Osteoblast (primary cell): ENCODE results near the gene LENG8. TPM values are rescaled to one million over a fixed set of nuclear protein-coding genes. Genes with fewer than 3 reads are reported as not detected.
A peak's percentile ranks its signal among the peaks of the same experiment; 100 is the strongest.

ENCODE experiments used
- DNase-seq: peaks from one replicate; pipeline ENCODE4 v3.0.0; 2011; ENCODE audit warnings: low spot score, mixed read lengths; ENCODE audit not compliant: insufficient read length; ENCODE audit errors: missing footprints
- H2AFZ ChIP-seq: 2 replicates; pipeline ENCODE4 v1.6.0; 2011; ENCODE audit warnings: mild to moderate bottlenecking, low read length
- H3K27ac ChIP-seq: 2 replicates; pipeline ENCODE4 v1.5.1; 2011; ENCODE audit warnings: mild to moderate bottlenecking, low read depth, low read length, moderate library complexity
- H3K27me3 ChIP-seq: 2 replicates; pipeline ENCODE4 v1.6.0; 2012; ENCODE audit warnings: mild to moderate bottlenecking, control low read depth, inconsistent platforms, low read length, moderate library complexity; ENCODE audit not compliant: insufficient read depth
- H3K36me3 ChIP-seq: 2 replicates; pipeline ENCODE4 v1.5.1; 2011; ENCODE audit warnings: mild to moderate bottlenecking, low read length, control low read depth, moderate library complexity; ENCODE audit not compliant: insufficient read depth
- H3K4me1 ChIP-seq: 2 replicates; pipeline ENCODE4 v1.5.1; 2011; ENCODE audit warnings: mild to moderate bottlenecking, low read length, control low read depth, moderate library complexity; ENCODE audit not compliant: insufficient read depth
- H3K4me2 ChIP-seq: 2 replicates; pipeline ENCODE4 v1.6.0; 2011; ENCODE audit warnings: mild to moderate bottlenecking, low read length; ENCODE audit not compliant: insufficient read depth
- H3K4me3 ChIP-seq: fragments of 200-600 bp; sonication (generic); 3 replicates; pipeline ENCODE4 v1.5.1; 2012; ENCODE audit warnings: mild to moderate bottlenecking, low read length, inconsistent platforms; ENCODE audit not compliant: insufficient read depth
- H3K79me2 ChIP-seq: 2 replicates; pipeline ENCODE4 v1.6.0; 2012; ENCODE audit warnings: mild to moderate bottlenecking, low read length, control low read depth, inconsistent platforms; ENCODE audit not compliant: insufficient read depth
- H3K9me3 ChIP-seq: 2 replicates; pipeline ENCODE4 v1.5.1; 2011; ENCODE audit warnings: low read depth, low read length, control low read depth
- H4K20me1 ChIP-seq: 2 replicates; pipeline ENCODE4 v1.6.0; 2012; ENCODE audit warnings: mild to moderate bottlenecking, low read length, control low read depth; ENCODE audit not compliant: insufficient read depth
- CTCF ChIP-seq: IDR thresholded peaks from 2 replicates; pipeline ENCODE4 v1.5.1; 2011; ENCODE audit warnings: mild to moderate bottlenecking, low read depth, low read length, moderate library complexity; ENCODE audit errors: extremely low read depth
- total RNA-seq: library from RNA; depleted of rRNA; stranded (reverse); fragments of >200 nt; gene quantifications from 2 replicates; pipeline ENCODE4 v1.2.3, GENCODE V29; 2012

Gene LENG8
- total RNA-seq, 1 donor, result 42.3 TPM

GRCh38 chr19:54462047-54462654, 13.2 kb downstream of the LENG8 start:
- peaks cover 47% of the 10 kb centered on the region for H3K36me3 ChIP-seq
- peaks cover 33% of the 10 kb centered on the region for H4K20me1 ChIP-seq
- peaks cover 45% of the 10 kb centered on the region for H3K79me2 ChIP-seq
- no peak for TF ChIP-seq CTCF
- H3K4me2 ChIP-seq, result peak overlapping the region; percentile 87
- H2AFZ ChIP-seq, result no peak overlapping the region
- DNase-seq, result peak; percentile 77
- peaks cover 23% of the 10 kb centered on the region for H3K4me1 ChIP-seq
- no peaks in the 10 kb centered on the region for H3K27me3 ChIP-seq
- H3K9me3 ChIP-seq, result no peaks in the 10 kb centered on the region
- H3K4me3 ChIP-seq, result peak overlapping the region; percentile 76
- peak overlapping the region; percentile 83 for H3K27ac ChIP-seq

- no peaks in the 10 kb centered on the region for H3K27me3 ChIP-seq
- no peak overlapping the region for H2AFZ ChIP-seq
- H3K4me1 ChIP-seq, result peaks cover 23% of the 10 kb centered on the region
- DNase-seq, result peak; percentile 93
- TF ChIP-seq CTCF, result peak; percentile 18
- peak overlapping the region; percentile 83 for H3K27ac ChIP-seq
- peaks cover 30% of the 10 kb centered on the region for H4K20me1 ChIP-seq
- peak overlapping the region; percentile 76 for H3K4me3 ChIP-seq
- no peaks in the 10 kb centered on the region for H3K9me3 ChIP-seq
- H3K79me2 ChIP-seq, result peaks cover 41% of the 10 kb centered on the region
- peak overlapping the region; percentile 87 for H3K4me2 ChIP-seq
- H3K36me3 ChIP-seq, result peaks cover 39% of the 10 kb centered on the region
Measured at GRCh38 chr19:54462655-54463530, 13.9 kb downstream of the LENG8 start.

GRCh38 chr19:54463531-54464043, 14.6 kb downstream of the LENG8 start, which contains the start of gene LENG9:
TSS of gene LENG9 (minus strand) at chr19:54463778. CDS start at chr19:54463526, 252 bp downstream.
- peaks cover 32% of the 10 kb centered on the region for H3K36me3 ChIP-seq
- peak within 1 kb of the TSS; percentile 87 for H3K4me2 ChIP-seq
- peaks cover 23% of the 10 kb centered on the region for H3K4me1 ChIP-seq
- no peak for TF ChIP-seq CTCF
- H3K9me3 ChIP-seq, result no peaks in the 10 kb centered on the region
- H3K79me2 ChIP-seq, result peaks cover 34% of the 10 kb centered on the region
- peak; percentile 99 for DNase-seq
- H3K27me3 ChIP-seq, result no peaks in the 10 kb centered on the region
- H3K4me3 ChIP-seq, result peak within 1 kb of the TSS; percentile 76
- peak within 1 kb of the TSS; percentile 89 for H2AFZ ChIP-seq
- H3K27ac ChIP-seq, result peak within 1 kb of the TSS; percentile 83
- peaks cover 23% of the 10 kb centered on the region for H4K20me1 ChIP-seq
